Hematopoietic multipotent progenitor cell treated with erythropoietin and hydrocortisone succinate and interleukin-3 and kit ligand, for 6 days (in vitro differentiated cells): ENCODE measurements around the gene CHKA.

Experiments used
- DNase-seq: peaks from one replicate; pipeline ENCODE4 v3.0.0-alpha.2; 2015

Gene CHKA

GRCh38 chr11:68012044-68012842 lies 108.9 kb downstream of the CHKA start:
- peak; percentile 48 for DNase-seq

GRCh38 chr11:68011051-68011943 lies 109.9 kb downstream of the CHKA start:
- DNase-seq, result peak; percentile 51

GRCh38 chr11:68010090-68011041 lies 110.8 kb downstream of the CHKA start, which contains the start of gene ALDH3B1:
Gene ALDH3B1 (plus strand): TSS chr11:68010327. CDS start chr11:68015298, 4,971 bp downstream.
- peak; percentile 98 for DNase-seq

- peak; percentile 93 for DNase-seq
Measured at GRCh38 chr11:68009391-68010089, 111.6 kb downstream of the CHKA start.

- DNase-seq, result peak; percentile 90
Measured at GRCh38 chr11:68008381-68009337, 112.5 kb downstream of the CHKA start.

GRCh38 chr11:68007498-68008380 lies 113.4 kb downstream of the CHKA start:
- DNase-seq, result no peak

GRCh38 chr11:68006606-68007166 lies 114.5 kb downstream of the CHKA start:
- peak; percentile 8 for DNase-seq

- DNase-seq, result peak; percentile 2
Measured at GRCh38 chr11:68004551-68005335, 116.4 kb downstream of the CHKA start.

- peak; percentile 91 for DNase-seq
Measured at GRCh38 chr11:68003846-68004550, 117.2 kb downstream of the CHKA start, which contains the start of gene UNC93B1. Gene UNC93B1 (minus strand): TSS chr11:68004097. CDS start chr11:68004043, 54 bp downstream.

GRCh38 chr11:68002938-68003845 lies 118.0 kb downstream of the CHKA start:
- DNase-seq, result peak; percentile 58
